Stimulated activated effector memory CD8-positive, alpha-beta T cell treated with anti-CD3 and anti-CD28 coated beads, Interleukin-12 subunit alpha, Interleukin-12 subunit beta, amount 100 ng/mL, for 72 hours (primary cell): ENCODE results near the gene PRKN.

Source experiments
- ATAC-seq: fragments of 150-1000 bp; cut with Tn5 transposase; 2 replicates; pipeline ENCODE4 v1.10.0; 2021
- DNase-seq, 2 donors: peaks; one replicate each; pipeline ENCODE4 v3.0.0; 2021 to 2022; ENCODE audit warnings: low spot score in 2 of 2
- H3K27ac Mint-ChIP-seq: one replicate; pipeline ENCODE4 v1.8.0; 2022; ENCODE audit warnings: mild to moderate bottlenecking, mixed read lengths
- H3K36me3 Mint-ChIP-seq: one replicate; pipeline ENCODE4 v1.8.0; 2022; ENCODE audit warnings: mild to moderate bottlenecking, mixed read lengths
- H3K4me1 Mint-ChIP-seq: one replicate; pipeline ENCODE4 v1.8.0; 2022; ENCODE audit warnings: mixed read lengths
- H3K4me3 Mint-ChIP-seq: one replicate; pipeline ENCODE4 v1.8.0; 2022; ENCODE audit warnings: mild to moderate bottlenecking, mixed read lengths
- H3K9me3 Mint-ChIP-seq: one replicate; pipeline ENCODE4 v1.8.0; 2022; ENCODE audit warnings: mixed read lengths

Gene PRKN

GRCh38 chr6:161815965-161816364, 911.6 kb downstream of the PRKN start:
- Mint-ChIP-seq H3K27ac (no peak overlapping the region), H3K4me1 (no peaks in the 10 kb centered on the region), H3K4me3 (no peak overlapping the region), H3K36me3 (no peaks in the 10 kb centered on the region), H3K9me3 (peaks cover 3% of the 10 kb centered on the region)
- DNase-seq (no peak), ATAC-seq (no peak)

GRCh38 chr6:161813156-161813555, 914.4 kb downstream of the PRKN start:
- Mint-ChIP-seq H3K9me3 (peaks cover 3% of the 10 kb centered on the region), H3K4me1 (no peaks in the 10 kb centered on the region), H3K27ac (no peak overlapping the region), H3K36me3 (no peaks in the 10 kb centered on the region), H3K4me3 (no peak overlapping the region)
- DNase-seq, result no peak
- no peak for ATAC-seq

GRCh38 chr6:161809971-161810370, 917.6 kb downstream of the PRKN start:
- Mint-ChIP-seq H3K27ac (no peak overlapping the region), H3K4me1 (no peaks in the 10 kb centered on the region), H3K4me3 (no peak overlapping the region), H3K9me3 (peaks cover 3% of the 10 kb centered on the region), H3K36me3 (no peaks in the 10 kb centered on the region)
- no peak for ATAC-seq
- no peak for DNase-seq

GRCh38 chr6:161804838-161805237, 922.7 kb downstream of the PRKN start:
- Mint-ChIP-seq H3K4me1 (no peaks in the 10 kb centered on the region), H3K9me3 (no peaks in the 10 kb centered on the region), H3K36me3 (no peaks in the 10 kb centered on the region), H3K27ac (no peak overlapping the region), H3K4me3 (no peak overlapping the region)
- ATAC-seq, result peak; percentile 12
- no peak for DNase-seq

- Mint-ChIP-seq H3K4me1 (no peaks in the 10 kb centered on the region), H3K4me3 (no peak overlapping the region), H3K9me3 (no peaks in the 10 kb centered on the region), H3K27ac (no peak overlapping the region), H3K36me3 (no peaks in the 10 kb centered on the region)
- DNase-seq (no peak), ATAC-seq (no peak)
Measured at GRCh38 chr6:161803131-161803530, 924.4 kb downstream of the PRKN start.

- Mint-ChIP-seq H3K9me3 (no peaks in the 10 kb centered on the region), H3K27ac (no peak overlapping the region), H3K36me3 (no peaks in the 10 kb centered on the region), H3K4me3 (no peak overlapping the region), H3K4me1 (no peaks in the 10 kb centered on the region)
- DNase-seq, result no peak
- ATAC-seq, result no peak
Measured at GRCh38 chr6:161802231-161802630, 925.3 kb downstream of the PRKN start.

GRCh38 chr6:161798844-161799394, 928.6 kb downstream of the PRKN start:
- no peak overlapping the region for H3K4me3 Mint-ChIP-seq
- no peaks in the 10 kb centered on the region for H3K4me1 Mint-ChIP-seq
- H3K9me3 Mint-ChIP-seq, result no peaks in the 10 kb centered on the region
- H3K36me3 Mint-ChIP-seq, result no peaks in the 10 kb centered on the region
- no peak overlapping the region for H3K27ac Mint-ChIP-seq
- DNase-seq (no peak), ATAC-seq (no peak)

GRCh38 chr6:161796681-161797080, 930.9 kb downstream of the PRKN start:
- H3K9me3 Mint-ChIP-seq, result peaks cover 4% of the 10 kb centered on the region

GRCh38 chr6:161792851-161793493, 934.6 kb downstream of the PRKN start:
- no peak for DNase-seq
- no peak for ATAC-seq
- H3K9me3 Mint-ChIP-seq, result peaks cover 4% of the 10 kb centered on the region
- H3K4me1 Mint-ChIP-seq, result no peaks in the 10 kb centered on the region
- H3K4me3 Mint-ChIP-seq, result no peak overlapping the region
- H3K36me3 Mint-ChIP-seq, result no peaks in the 10 kb centered on the region
- H3K27ac Mint-ChIP-seq, result no peak overlapping the region

More at GRCh38 chr6:161796681-161797080, 930.9 kb downstream of the PRKN start:
- Mint-ChIP-seq H3K27ac (no peak overlapping the region), H3K36me3 (no peaks in the 10 kb centered on the region), H3K4me1 (no peaks in the 10 kb centered on the region), H3K4me3 (no peak overlapping the region)
- no peak for DNase-seq
- ATAC-seq, result no peak

GRCh38 chr6:161788531-161788930, 939.0 kb downstream of the PRKN start:
- Mint-ChIP-seq H3K27ac (no peak overlapping the region), H3K36me3 (no peaks in the 10 kb centered on the region), H3K4me3 (no peak overlapping the region), H3K4me1 (no peaks in the 10 kb centered on the region), H3K9me3 (peaks cover 4% of the 10 kb centered on the region)
- no peak for ATAC-seq
- DNase-seq, result no peak

GRCh38 chr6:161772176-161772575, 955.4 kb downstream of the PRKN start:
- Mint-ChIP-seq H3K4me1 (no peaks in the 10 kb centered on the region), H3K27ac (no peak overlapping the region), H3K36me3 (no peaks in the 10 kb centered on the region), H3K9me3 (no peaks in the 10 kb centered on the region), H3K4me3 (no peak overlapping the region)
- no peak for DNase-seq
- no peak for ATAC-seq

GRCh38 chr6:161761966-161762365, 965.6 kb downstream of the PRKN start:
- H3K4me3 Mint-ChIP-seq, result no peak overlapping the region
- H3K4me1 Mint-ChIP-seq, result no peaks in the 10 kb centered on the region
- ATAC-seq, result no peak

GRCh38 chr6:161755080-161755479, 972.5 kb downstream of the PRKN start:
- Mint-ChIP-seq H3K4me1 (no peaks in the 10 kb centered on the region), H3K9me3 (no peaks in the 10 kb centered on the region)

More at GRCh38 chr6:161761966-161762365, 965.6 kb downstream of the PRKN start:
- DNase-seq, result no peak
- H3K9me3 Mint-ChIP-seq, result no peaks in the 10 kb centered on the region
- H3K27ac Mint-ChIP-seq, result no peak overlapping the region
- H3K36me3 Mint-ChIP-seq, result no peaks in the 10 kb centered on the region

GRCh38 chr6:161750686-161751085, 976.9 kb downstream of the PRKN start:
- H3K4me1 Mint-ChIP-seq, result no peaks in the 10 kb centered on the region

More at GRCh38 chr6:161755080-161755479, 972.5 kb downstream of the PRKN start:
- ATAC-seq, result no peak
- DNase-seq, result no peak
- Mint-ChIP-seq H3K27ac (no peak overlapping the region), H3K4me3 (no peak overlapping the region), H3K36me3 (no peaks in the 10 kb centered on the region)

GRCh38 chr6:161749576-161749975, 978.0 kb downstream of the PRKN start:
- no peaks in the 10 kb centered on the region for H3K36me3 Mint-ChIP-seq
- H3K27ac Mint-ChIP-seq, result no peak overlapping the region

More at GRCh38 chr6:161750686-161751085, 976.9 kb downstream of the PRKN start:
- Mint-ChIP-seq H3K4me3 (no peak overlapping the region), H3K27ac (no peak overlapping the region), H3K36me3 (no peaks in the 10 kb centered on the region), H3K9me3 (no peaks in the 10 kb centered on the region)
- DNase-seq (no peak), ATAC-seq (no peak)

More at GRCh38 chr6:161749576-161749975, 978.0 kb downstream of the PRKN start:
- DNase-seq, result no peak
- H3K4me1 Mint-ChIP-seq, result no peaks in the 10 kb centered on the region
- H3K4me3 Mint-ChIP-seq, result no peak overlapping the region
- ATAC-seq, result no peak
- H3K9me3 Mint-ChIP-seq, result no peaks in the 10 kb centered on the region
